HepG2 (cell line): ENCODE results near the gene DTNA. TPM values are rescaled to one million over a fixed set of nuclear protein-coding genes. Genes with fewer than 3 reads are reported as not detected.

ENCODE experiments used
- ATAC-seq: fragments of 200-7000 bp; cut with Tn5 transposase; 3 replicates; pipeline ENCODE4 v1.9.1; 2020; ENCODE audit warnings: mild to moderate bottlenecking, moderate library complexity
- BruUV-seq: library from RNA; stranded (reverse); fragments of 400-500 nt; replicated peaks from 2 replicates; lab custom pipeline; 2021; lab: Mats Ljungman, UMichigan
- CTCF ChIA-PET: fragments of 300-600 bp; formaldehyde crosslinking; extraction: SDS; loops from one replicate; lab custom pipeline; 2021; ENCODE audit warnings: low total read pairs, inconsistent platforms, low intra/inter-chr PET ratio; lab: Yijun Ruan, JAX
- POLR2A ChIA-PET: fragments of 350-600 bp; sonication (Branson Sonifier 250); formaldehyde crosslinking; loops from one replicate; lab custom pipeline; 2020; ENCODE audit warnings: antibody characterized with exemption, inconsistent platforms; lab: Yijun Ruan, JAX
- DNase-seq: peaks from one replicate; pipeline ENCODE4 v3.0.0-alpha.2; 2015; ENCODE audit warnings: low spot score
- FAIRE-seq: peaks from 3 replicates; lab custom pipeline; 2011; peaks lifted over from hg19 to GRCh38; lab: Jason Lieb, UNC
- H2AFZ ChIP-seq: one replicate; pipeline ENCODE4 v1.6.1; 2011; ENCODE audit warnings: low read length, inconsistent platforms
- H3K27ac ChIP-seq: fragments of 300-600 bp; 3 replicates; pipeline ENCODE4 v1.8.0; 2011; ENCODE audit warnings: mixed run types, mild to moderate bottlenecking, mixed read lengths, low read length, inconsistent platforms; ENCODE audit not compliant: insufficient read depth; ENCODE audit errors: extremely low read length
- H3K27me3 ChIP-seq, 2 experiments: fragments of 200-600 bp in 1 of 2; 2 replicates in 1 of 2; 3 replicates in 1 of 2; pipeline versions ENCODE4 v1.6.0 to v1.8.0; 2011; ENCODE audit warnings: low read length in 2 of 2, mild to moderate bottlenecking in 2 of 2, moderate library complexity in 2 of 2, inconsistent platforms in 1 of 2; ENCODE audit not compliant: insufficient read depth in 2 of 2, control insufficient read depth in 1 of 2
- H3K36me3 ChIP-seq, 2 experiments: fragments of 200-600 bp in 1 of 2; replicated peaks in 1 of 2; 2 replicates in 1 of 2; 3 replicates in 1 of 2; pipeline versions ENCODE4 v1.5.1 to v1.8.0; 2011; ENCODE audit warnings: low read length in 2 of 2, inconsistent platforms in 1 of 2; ENCODE audit not compliant: insufficient read depth in 2 of 2, control insufficient read depth in 1 of 2
- H3K4me1 ChIP-seq: 2 replicates; pipeline ENCODE4 v1.5.1; 2012; ENCODE audit warnings: low read length, inconsistent platforms; ENCODE audit not compliant: insufficient read depth
- H3K4me2 ChIP-seq: 2 replicates; pipeline ENCODE4 v1.6.0; 2011; ENCODE audit warnings: low read depth, low read length, inconsistent platforms
- H3K4me3 ChIP-seq, 3 experiments: fragments of 200-600 bp in 1 of 3; sonication (generic), shearing (Covaris generic) in 1 of 3; replicated peaks in 1 of 3; 2 replicates each; pipeline ENCODE4 v1.5.1; 2011 to 2016; ENCODE audit warnings: low read length in 3 of 3, inconsistent platforms in 2 of 3, low read depth in 2 of 3, mild to moderate bottlenecking in 2 of 3, control low read depth in 1 of 3, mixed read lengths in 1 of 3; ENCODE audit not compliant: insufficient read depth in 1 of 3
- H3K79me2 ChIP-seq: one replicate; pipeline ENCODE4 v1.6.1; 2011; ENCODE audit warnings: low read length, inconsistent platforms; ENCODE audit not compliant: insufficient read depth
- H3K9ac ChIP-seq: 2 replicates; pipeline ENCODE4 v1.6.0; 2011; ENCODE audit warnings: mild to moderate bottlenecking, low read depth, low read length, inconsistent platforms; ENCODE audit not compliant: insufficient read depth
- H3K9me3 ChIP-seq: 2 replicates; pipeline ENCODE4 v1.5.1; 2012; ENCODE audit warnings: mild to moderate bottlenecking, low read length
- H4K20me1 ChIP-seq: 2 replicates; pipeline ENCODE4 v1.6.0; 2011; ENCODE audit warnings: inconsistent platforms, mild to moderate bottlenecking, low read length, moderate library complexity; ENCODE audit not compliant: insufficient read depth
- CREB1 ChIP-seq, 2 experiments: fragments of 450-650 bp in 1 of 2; IDR thresholded peaks; 2 replicates each; pipeline ENCODE4 v1.6.1; 2016 to 2017; ENCODE audit warnings: control low read depth in 1 of 2, mild to moderate bottlenecking in 1 of 2, missing compliant biosample characterization in 1 of 2, missing genetic modification characterization in 1 of 2
- HINFP ChIP-seq: sonication (generic); formaldehyde crosslinking; IDR thresholded peaks from 2 replicates; pipeline ENCODE4 v1.4.0; 2020; ENCODE audit warnings: low read depth, mild to moderate bottlenecking, missing genetic modification reagents
- HMG20B ChIP-seq: conservative IDR thresholded peaks from 2 replicates; pipeline ENCODE4 v1.6.1; 2016; ENCODE audit warnings: missing genetic modification reagents, missing compliant biosample characterization
- KDM1A ChIP-seq: IDR thresholded peaks from 2 replicates; pipeline ENCODE4 v1.6.1; 2016; ENCODE audit warnings: missing compliant biosample characterization
- SIX1 ChIP-seq: sonication (generic); formaldehyde crosslinking; IDR thresholded peaks from 2 replicates; pipeline ENCODE4 v1.4.0; 2020; ENCODE audit warnings: missing genetic modification reagents, borderline replicate concordance
- SRY ChIP-seq: sonication (generic); formaldehyde crosslinking; IDR thresholded peaks from 2 replicates; pipeline ENCODE4 v1.8.0; 2022; ENCODE audit warnings: mild to moderate bottlenecking, missing genetic modification reagents
- SUZ12 ChIP-seq: fragments of 150-350 bp; IDR thresholded peaks from 2 replicates; pipeline ENCODE4 v1.6.1; 2014; ENCODE audit warnings: low read depth, low read length
- ZNF180 ChIP-seq: sonication (generic); formaldehyde crosslinking; IDR thresholded peaks from 2 replicates; pipeline ENCODE4 v1.4.0; 2020; ENCODE audit warnings: low read depth, missing genetic modification reagents, borderline replicate concordance
- ZNF460 ChIP-seq: sonication (generic); formaldehyde crosslinking; IDR thresholded peaks from 2 replicates; pipeline ENCODE4 v1.5.1; 2020; ENCODE audit warnings: missing genetic modification reagents, mild to moderate bottlenecking, borderline replicate concordance
- ZSCAN25 ChIP-seq: sonication (generic); formaldehyde crosslinking; IDR thresholded peaks from 2 replicates; pipeline ENCODE4 v1.8.0; 2022; ENCODE audit warnings: mild to moderate bottlenecking, missing genetic modification reagents
- WGBS: methylation state at CpG from one replicate; pipeline ENCODE4 v1.1.6; 2017; ENCODE audit warnings: low lambda C conversion rate; 5-methylcytosine and 5-hydroxymethylcytosine counted together
- in situ Hi-C: cut with HindIII; loops from 2 replicates; pipeline ENCODE4 v1.10.0; 2017; ENCODE audit warnings: low pct_unique_long_range_greater_than_20kb; ENCODE audit not compliant: extremely low pct_ligation_motif_present
- intact Hi-C: fragments of 100-400 bp; cut with micrococcal nuclease; formaldehyde crosslinking; loops from one replicate; pipeline ENCODE4 v1.10.0; 2022; ENCODE audit not compliant: unreplicated experiment
- polyA plus RNA-seq, 8 experiments: library from polyadenylated mRNA; depleted of rRNA in 3 of 8; stranded (reverse) in 7 of 8; unstranded in 1 of 8; fragments of >200 nt; fragmentation: Illumina TruSeq in 4 of 8; extraction: Trizol in 4 of 8; gene quantifications; 2 replicates each; pipeline versions ENCODE4 v1.2.1 to v1.2.3, GENCODE V29; 2011 to 2016; ENCODE audit warnings: low read depth in 4 of 8, missing spikeins in 1 of 8, mixed read lengths in 1 of 8; ENCODE audit not compliant: insufficient read depth in 1 of 8
- total RNA-seq, 5 experiments: library from RNA; depleted of rRNA; stranded (reverse); fragments of >200 nt; fragmentation: Illumina TruSeq; extraction: Trizol; gene quantifications; 2 replicates each; pipeline ENCODE4 v1.2.3, GENCODE V29; 2016; ENCODE audit warnings: low read depth in 1 of 5
- TF ChIP-seq, protein P1 (sequence below): sonication (generic); formaldehyde crosslinking; IDR thresholded peaks from 2 replicates; pipeline ENCODE4 v1.4.0; 2020; ENCODE audit warnings: missing genetic modification reagents
- TF ChIP-seq, protein P2 (sequence below): sonication (generic); formaldehyde crosslinking; IDR thresholded peaks from 2 replicates; pipeline ENCODE4 v1.5.0; 2020; ENCODE audit warnings: mild to moderate bottlenecking, missing genetic modification reagents, moderate library complexity
- TF ChIP-seq, protein P3 (sequence below): sonication (generic); formaldehyde crosslinking; IDR thresholded peaks from 2 replicates; pipeline ENCODE4 v1.4.0; 2020; ENCODE audit warnings: missing genetic modification reagents, borderline replicate concordance
- TF ChIP-seq, protein P4 (sequence below): sonication (generic); formaldehyde crosslinking; IDR thresholded peaks from 2 replicates; pipeline ENCODE4 v1.9.0; 2022; ENCODE audit warnings: missing genetic modification reagents, mild to moderate bottlenecking, borderline replicate concordance

Gene DTNA
- total and polyA plus RNA-seq, 2 of the 13 experiments (the other 11 are each of a cell fraction or from before 2014, with no cell fraction given), result 8.5 to 29.0 TPM

GRCh38 chr18:34844732-34845459, 134.8 kb downstream of the DTNA start:
- ChIA-PET POLR2A (no interaction called here), CTCF (no interaction called here)
- no peak overlapping the region for H3K4me2 ChIP-seq
- FAIRE-seq (no peak), DNase-seq (no peak), ATAC-seq (no peak)
- H3K27ac ChIP-seq, result no peak overlapping the region
- no peaks in the 10 kb centered on the region for H3K79me2 ChIP-seq
- no peak overlapping the region for H2AFZ ChIP-seq
- TF ChIP-seq, protein P1, sequence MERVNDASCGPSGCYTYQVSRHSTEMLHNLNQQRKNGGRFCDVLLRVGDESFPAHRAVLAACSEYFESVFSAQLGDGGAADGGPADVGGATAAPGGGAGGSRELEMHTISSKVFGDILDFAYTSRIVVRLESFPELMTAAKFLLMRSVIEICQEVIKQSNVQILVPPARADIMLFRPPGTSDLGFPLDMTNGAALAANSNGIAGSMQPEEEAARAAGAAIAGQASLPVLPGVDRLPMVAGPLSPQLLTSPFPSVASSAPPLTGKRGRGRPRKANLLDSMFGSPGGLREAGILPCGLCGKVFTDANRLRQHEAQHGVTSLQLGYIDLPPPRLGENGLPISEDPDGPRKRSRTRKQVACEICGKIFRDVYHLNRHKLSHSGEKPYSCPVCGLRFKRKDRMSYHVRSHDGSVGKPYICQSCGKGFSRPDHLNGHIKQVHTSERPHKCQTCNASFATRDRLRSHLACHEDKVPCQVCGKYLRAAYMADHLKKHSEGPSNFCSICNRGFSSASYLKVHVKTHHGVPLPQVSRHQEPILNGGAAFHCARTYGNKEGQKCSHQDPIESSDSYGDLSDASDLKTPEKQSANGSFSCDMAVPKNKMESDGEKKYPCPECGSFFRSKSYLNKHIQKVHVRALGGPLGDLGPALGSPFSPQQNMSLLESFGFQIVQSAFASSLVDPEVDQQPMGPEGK (CRISPR knock-in tag), result no peak
- TF ChIP-seq ZNF460 (CRISPR knock-in tag), result no peak
- TF ChIP-seq, protein P2, sequence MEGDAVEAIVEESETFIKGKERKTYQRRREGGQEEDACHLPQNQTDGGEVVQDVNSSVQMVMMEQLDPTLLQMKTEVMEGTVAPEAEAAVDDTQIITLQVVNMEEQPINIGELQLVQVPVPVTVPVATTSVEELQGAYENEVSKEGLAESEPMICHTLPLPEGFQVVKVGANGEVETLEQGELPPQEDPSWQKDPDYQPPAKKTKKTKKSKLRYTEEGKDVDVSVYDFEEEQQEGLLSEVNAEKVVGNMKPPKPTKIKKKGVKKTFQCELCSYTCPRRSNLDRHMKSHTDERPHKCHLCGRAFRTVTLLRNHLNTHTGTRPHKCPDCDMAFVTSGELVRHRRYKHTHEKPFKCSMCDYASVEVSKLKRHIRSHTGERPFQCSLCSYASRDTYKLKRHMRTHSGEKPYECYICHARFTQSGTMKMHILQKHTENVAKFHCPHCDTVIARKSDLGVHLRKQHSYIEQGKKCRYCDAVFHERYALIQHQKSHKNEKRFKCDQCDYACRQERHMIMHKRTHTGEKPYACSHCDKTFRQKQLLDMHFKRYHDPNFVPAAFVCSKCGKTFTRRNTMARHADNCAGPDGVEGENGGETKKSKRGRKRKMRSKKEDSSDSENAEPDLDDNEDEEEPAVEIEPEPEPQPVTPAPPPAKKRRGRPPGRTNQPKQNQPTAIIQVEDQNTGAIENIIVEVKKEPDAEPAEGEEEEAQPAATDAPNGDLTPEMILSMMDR (CRISPR knock-in tag), result no peak
- no peak for TF ChIP-seq ZSCAN25 (CRISPR knock-in tag)
- no peak for TF ChIP-seq CREB1 (IDR thresholded peaks at IDR 0.05)
- TF ChIP-seq CREB1 (CRISPR knock-in tag; IDR thresholded peaks at IDR 0.05), result no peak
- no peak for TF ChIP-seq HINFP
- TF ChIP-seq, protein P3, sequence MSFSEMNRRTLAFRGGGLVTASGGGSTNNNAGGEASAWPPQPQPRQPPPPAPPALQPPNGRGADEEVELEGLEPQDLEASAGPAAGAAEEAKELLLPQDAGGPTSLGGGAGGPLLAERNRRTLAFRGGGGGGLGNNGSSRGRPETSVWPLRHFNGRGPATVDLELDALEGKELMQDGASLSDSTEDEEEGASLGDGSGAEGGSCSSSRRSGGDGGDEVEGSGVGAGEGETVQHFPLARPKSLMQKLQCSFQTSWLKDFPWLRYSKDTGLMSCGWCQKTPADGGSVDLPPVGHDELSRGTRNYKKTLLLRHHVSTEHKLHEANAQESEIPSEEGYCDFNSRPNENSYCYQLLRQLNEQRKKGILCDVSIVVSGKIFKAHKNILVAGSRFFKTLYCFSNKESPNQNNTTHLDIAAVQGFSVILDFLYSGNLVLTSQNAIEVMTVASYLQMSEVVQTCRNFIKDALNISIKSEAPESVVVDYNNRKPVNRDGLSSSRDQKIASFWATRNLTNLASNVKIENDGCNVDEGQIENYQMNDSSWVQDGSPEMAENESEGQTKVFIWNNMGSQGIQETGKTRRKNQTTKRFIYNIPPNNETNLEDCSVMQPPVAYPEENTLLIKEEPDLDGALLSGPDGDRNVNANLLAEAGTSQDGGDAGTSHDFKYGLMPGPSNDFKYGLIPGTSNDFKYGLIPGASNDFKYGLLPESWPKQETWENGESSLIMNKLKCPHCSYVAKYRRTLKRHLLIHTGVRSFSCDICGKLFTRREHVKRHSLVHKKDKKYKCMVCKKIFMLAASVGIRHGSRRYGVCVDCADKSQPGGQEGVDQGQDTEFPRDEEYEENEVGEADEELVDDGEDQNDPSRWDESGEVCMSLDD (CRISPR knock-in tag), result no peak
- no peak for TF ChIP-seq SUZ12
- no peak for TF ChIP-seq SIX1
- no peak for TF ChIP-seq KDM1A
- TF ChIP-seq SRY (CRISPR knock-in tag), result no peak
- no peak for TF ChIP-seq HMG20B (CRISPR knock-in tag)
- TF ChIP-seq ZNF180 (CRISPR knock-in tag), result no peak
- TF ChIP-seq, protein P4, sequence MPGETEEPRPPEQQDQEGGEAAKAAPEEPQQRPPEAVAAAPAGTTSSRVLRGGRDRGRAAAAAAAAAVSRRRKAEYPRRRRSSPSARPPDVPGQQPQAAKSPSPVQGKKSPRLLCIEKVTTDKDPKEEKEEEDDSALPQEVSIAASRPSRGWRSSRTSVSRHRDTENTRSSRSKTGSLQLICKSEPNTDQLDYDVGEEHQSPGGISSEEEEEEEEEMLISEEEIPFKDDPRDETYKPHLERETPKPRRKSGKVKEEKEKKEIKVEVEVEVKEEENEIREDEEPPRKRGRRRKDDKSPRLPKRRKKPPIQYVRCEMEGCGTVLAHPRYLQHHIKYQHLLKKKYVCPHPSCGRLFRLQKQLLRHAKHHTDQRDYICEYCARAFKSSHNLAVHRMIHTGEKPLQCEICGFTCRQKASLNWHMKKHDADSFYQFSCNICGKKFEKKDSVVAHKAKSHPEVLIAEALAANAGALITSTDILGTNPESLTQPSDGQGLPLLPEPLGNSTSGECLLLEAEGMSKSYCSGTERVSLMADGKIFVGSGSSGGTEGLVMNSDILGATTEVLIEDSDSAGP (CRISPR knock-in tag), result no peak
- H3K27me3 ChIP-seq, result no peaks in the 10 kb centered on the region
- in situ Hi-C loops, result no loop called here
- no peaks in the 10 kb centered on the region for H3K9me3 ChIP-seq
- no peaks in the 10 kb centered on the region for H3K36me3 ChIP-seq
- H3K4me1 ChIP-seq, result no peaks in the 10 kb centered on the region
- H3K4me3 ChIP-seq, result no peak overlapping the region
- WGBS, result 87% methylated on average over 5 of the region's 5 CpGs
- no peak overlapping the region for H3K9ac ChIP-seq
- BruUV-seq, result no TSS peak
- intact Hi-C loops, result no loop called here
- no peaks in the 10 kb centered on the region for H4K20me1 ChIP-seq
